GM18909 (cell line): ENCODE results near the gene IMPG1.
A peak's percentile ranks its signal among the peaks of the same experiment; 100 is the strongest.
"Not testable (repeated sequence)": the region's sequence is repeated elsewhere in the genome, so short reads cannot be mapped to it uniquely, and the experiment has no call there.

Source experiments
- ATAC-seq: cut with Tn5 transposase; IDR thresholded peaks from one replicate; pipeline ENCODE4 v1.9.1; 2021; ENCODE audit warnings: mild to moderate bottlenecking; ENCODE audit not compliant: unreplicated experiment, poor library complexity

Gene IMPG1

DNA sequence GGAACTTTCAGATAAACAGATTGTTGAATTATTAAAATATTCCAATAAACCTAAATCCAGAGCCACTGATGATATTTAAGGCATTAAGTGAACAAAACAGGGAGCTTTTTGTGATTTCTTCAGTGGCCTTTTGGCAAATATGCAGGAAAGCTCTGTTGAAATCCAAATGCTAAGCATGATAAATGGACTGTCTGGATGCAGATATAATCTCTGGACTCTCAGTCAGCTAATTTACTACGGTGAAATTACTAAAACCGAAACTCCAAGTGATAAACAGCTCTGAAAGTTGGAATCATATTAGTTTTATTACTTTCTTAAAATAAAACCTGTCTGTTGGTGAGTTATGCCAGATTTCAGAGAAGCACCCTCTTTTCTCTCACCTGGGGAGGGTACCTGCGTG is 120.3 kb downstream of the IMPG1 start:
- no peak for ATAC-seq

DNA sequence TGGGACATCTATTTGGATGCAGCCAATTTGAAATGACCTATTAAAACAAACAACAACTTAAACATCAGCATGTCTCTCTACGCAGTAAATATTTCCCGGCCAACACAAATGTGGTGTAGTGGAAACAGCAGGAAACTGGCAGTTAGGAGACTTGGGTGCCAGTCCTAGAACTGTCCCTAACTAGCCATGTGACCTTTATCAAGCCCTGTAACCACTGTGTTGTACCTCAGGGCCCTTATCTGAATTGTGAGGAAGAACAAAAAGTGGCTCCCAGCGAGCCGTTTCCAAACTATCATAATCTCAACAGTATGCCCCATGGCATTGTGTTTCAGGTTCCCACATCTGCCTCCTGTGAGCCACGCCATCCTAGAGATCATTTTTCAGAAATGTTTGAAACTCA is 124.5 kb downstream of the IMPG1 start:
- no peak for ATAC-seq

- peak; percentile 56 for ATAC-seq
Observed at GRCh38 chr6:75946146-75946831, 126.2 kb downstream of the IMPG1 start.

- ATAC-seq: no peak
Observed at GRCh38 chr6:75943381-75943780, 129.1 kb downstream of the IMPG1 start.

GRCh38 chr6:75941509-75941908 is 131.0 kb downstream of the IMPG1 start:
- ATAC-seq: no peak

- no peak for ATAC-seq
Observed at GRCh38 chr6:75940564-75940963, 131.9 kb downstream of the IMPG1 start.

DNA sequence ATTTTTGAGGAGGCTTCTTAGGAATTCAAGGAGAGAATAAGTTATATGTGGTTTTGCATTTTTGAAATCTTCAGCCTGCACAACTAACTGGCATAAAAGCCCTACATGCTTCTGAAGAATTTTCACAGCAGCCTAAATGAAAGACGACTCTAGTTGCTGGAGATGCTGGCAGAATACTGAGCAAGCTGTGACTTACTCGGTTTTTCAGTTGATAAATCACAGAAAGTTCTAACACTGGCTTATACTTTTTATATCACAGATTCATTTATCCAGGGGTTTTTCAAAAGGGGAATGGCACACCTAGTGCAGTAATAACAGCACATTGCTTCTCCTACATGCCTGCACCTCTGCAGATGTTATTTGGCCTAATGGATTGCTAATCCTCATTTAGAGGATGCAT is 134.6 kb downstream of the IMPG1 start:
- ATAC-seq: no peak

GRCh38 chr6:75936682-75937081 is 135.8 kb downstream of the IMPG1 start:
- ATAC-seq: no peak

DNA sequence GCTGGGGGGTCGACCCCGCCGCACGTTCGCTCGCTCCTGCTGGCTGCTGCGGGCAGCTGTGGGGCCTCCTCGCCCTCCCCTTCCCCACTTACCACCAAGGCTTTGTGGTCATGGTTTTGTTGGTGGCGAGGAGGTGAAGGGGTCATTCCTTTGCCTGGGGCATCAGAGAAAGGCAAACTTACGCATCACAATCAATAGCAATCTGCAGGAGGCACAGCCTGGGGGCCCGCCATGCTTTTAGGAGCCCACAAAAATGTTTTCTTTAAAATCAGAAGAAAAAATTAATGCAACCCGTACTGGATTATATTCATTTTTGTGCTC is 137.0 kb downstream of the IMPG1 start:
- peak; percentile 14 for ATAC-seq

DNA sequence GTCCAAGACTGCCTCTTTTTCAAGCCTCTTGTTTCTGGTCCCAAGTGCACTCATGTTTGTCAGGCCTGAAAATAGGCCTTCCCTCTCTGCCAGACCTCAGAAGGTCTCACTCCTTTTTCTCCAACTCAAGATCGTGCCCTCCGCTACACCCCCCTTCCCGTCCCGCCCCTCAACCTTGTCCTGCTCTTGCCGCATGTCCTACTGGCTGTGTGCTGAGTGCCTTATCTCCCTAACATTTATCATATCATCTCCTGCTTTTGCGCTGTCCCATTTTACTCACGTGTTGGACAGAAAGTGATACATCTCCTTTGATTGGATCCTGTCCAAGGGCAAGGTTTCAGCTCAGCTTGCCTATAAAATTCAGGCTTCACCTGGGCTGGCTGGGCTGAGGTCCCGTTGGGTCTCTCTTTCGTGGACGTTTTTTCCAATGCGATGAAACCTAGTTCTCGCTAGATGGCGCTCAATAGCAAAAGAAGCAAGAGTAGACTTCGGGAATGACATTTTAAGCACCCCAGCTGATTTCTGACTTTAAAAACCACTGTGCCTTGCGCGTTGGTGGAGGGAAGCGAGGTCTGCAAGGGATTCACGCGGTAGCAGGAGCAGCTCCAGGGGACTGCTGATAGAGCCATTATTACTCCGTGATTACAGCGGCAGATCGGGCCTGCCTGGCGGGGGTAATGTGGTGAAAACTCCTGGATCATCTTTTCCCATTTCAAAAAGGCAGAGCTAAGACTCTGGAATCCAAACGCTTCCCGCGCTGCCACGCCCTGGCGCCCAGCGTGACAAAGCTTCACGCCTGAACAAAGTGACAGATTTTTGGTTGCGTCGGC is 137.6 kb downstream of the IMPG1 start:
- peak; percentile 83 for ATAC-seq

DNA sequence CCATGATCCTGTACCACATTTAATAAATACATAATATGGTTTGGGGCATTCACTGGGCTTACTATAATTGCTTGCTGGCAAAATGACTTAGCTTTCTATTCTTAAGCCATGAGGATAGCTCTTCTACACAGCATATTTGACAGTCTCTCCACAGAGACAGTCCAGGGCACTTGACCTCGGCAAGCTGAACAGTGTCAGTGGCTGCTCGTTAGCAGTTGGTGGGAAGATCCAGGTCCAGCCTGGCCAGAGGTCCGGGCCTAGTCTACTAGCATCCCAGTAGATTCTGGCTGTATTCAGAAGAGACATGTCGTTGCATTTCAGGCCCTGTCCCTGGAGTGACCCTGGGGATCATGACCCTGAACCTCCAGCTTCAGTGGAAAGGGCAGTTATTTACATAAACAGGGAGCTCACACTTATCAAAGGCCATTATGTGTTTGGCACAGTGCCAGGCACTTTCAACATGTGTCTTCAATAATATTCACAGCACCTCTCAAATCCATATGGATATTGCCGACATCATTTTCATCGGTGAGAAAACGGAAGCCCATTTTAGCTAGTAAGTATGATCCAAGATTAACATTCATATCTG is 139.0 kb downstream of the IMPG1 start:
- ATAC-seq: no peak

DNA sequence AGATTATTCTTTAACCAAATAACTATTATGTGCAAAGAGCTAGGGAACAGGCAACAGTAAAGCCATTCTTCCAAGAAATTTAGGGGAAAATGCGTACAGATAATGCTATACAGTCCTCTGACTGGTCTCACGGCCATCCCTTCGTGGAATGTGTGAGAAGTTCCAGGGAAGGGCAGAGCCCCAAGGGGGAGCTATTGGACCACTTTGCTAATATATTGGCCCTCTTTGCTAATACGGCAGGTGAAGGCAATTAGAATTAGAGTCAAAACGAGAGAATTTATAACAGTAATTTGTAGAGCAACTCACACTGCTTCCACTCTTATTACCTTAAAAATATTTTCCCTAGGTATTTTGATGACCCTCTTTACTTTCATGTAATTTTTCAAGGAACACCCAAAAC is 140.4 kb downstream of the IMPG1 start:
- peak; percentile 49 for ATAC-seq

DNA sequence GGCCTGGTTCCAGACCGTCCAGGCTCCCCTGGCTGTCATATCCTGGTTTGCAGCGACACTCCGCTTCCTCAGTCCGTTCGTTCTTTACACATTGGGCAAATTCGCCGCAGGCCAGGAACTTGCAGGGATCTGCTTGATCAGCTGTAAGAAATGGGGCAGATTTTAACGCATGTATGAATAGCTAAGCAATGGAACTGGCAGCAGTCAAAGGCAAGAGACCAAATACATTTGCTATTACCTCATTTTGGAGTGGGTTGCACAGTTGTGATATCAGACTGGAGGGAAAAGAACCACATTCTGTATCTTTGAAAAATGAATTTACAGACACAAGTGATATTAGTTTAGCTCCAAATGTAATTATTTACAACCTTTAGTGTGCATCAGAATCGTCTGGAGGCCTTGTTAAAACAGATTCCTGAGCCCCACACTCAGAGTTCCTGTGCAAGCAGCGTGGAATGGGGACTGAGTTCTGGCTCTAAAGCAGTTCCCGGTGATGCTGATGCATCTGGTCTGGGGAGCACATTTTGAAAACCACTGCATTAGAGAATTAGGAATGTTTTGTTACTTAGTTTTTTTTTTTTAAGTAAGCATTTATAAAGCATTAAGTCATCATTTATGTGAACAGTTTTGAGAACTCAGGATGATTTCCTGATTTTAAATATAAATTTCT is 141.3 kb downstream of the IMPG1 start:
- ATAC-seq: no peak

DNA sequence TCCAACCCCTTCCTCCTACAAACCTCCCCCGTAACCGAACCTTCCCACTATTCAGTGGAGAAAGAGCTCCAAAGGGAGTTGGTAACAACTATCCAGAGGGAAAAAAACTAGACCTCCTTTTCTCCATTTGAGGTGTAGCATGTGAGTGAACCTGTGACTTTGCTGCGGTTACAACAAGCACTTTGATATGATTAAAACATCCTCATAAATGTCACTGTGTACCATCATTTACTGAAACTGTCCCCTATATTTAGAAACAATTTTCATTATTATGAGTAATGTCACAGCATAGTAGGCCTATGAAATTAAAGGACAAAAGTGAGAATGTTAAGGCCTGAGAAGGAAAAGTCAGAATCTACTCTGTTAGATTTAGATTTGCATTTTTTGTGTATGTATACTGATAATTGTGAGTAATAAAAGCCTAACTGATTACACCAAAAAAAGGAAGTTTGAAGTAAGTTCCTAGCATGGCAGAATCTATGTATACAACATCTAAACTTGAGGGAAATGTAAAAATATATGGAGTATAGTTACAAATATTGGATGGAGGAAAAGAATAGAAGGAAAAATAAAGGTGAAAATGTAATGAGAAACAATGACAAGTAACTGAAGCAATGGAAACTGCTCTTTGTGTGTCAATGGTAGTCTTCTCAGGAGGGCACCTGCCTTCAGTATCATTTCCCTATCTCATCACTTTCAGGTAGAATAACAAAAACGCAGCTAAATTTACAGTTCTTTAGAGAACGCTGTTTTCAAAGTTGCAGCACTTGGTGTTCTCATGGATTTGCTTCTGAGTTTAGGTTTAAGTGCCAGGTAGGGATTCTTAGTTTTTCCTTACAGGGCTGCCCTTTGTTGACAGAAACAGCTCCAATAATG is 145.9 kb downstream of the IMPG1 start:
- ATAC-seq: peak; percentile 62

DNA sequence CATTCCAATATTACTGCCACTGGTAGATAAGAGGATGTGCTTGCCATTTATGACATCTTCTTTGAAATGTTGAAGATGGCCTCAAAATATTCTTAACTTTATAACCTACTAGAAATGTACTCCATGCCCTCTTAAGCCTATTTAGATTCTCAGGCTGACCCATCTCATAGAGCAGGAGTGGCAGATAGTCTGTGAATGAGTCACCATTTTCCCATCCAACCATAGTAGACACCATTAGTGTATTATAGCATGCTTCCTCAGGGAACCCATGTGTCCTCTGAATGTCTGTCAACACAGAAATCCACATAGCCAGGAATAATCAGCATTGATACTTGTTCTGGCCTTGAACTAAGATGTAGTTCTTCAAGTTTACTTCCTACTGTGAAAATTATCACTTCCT is 150.2 kb downstream of the IMPG1 start:
- no peak for ATAC-seq

- ATAC-seq: no peak
Observed at GRCh38 chr6:75913040-75913439, 159.4 kb downstream of the IMPG1 start.

GRCh38 chr6:75907444-75907843 is 165.0 kb downstream of the IMPG1 start:
- ATAC-seq: no peak

- no peak for ATAC-seq
Observed at GRCh38 chr6:75906871-75907270, 165.6 kb downstream of the IMPG1 start.

GRCh38 chr6:75905129-75905528 is 167.3 kb downstream of the IMPG1 start:
- ATAC-seq: not testable (repeated sequence)

- not testable (repeated sequence) for ATAC-seq
Observed at GRCh38 chr6:75900216-75900615, 172.2 kb downstream of the IMPG1 start.
